Cardiac septum (tissue), 1 donor: ENCODE measurements around the gene APOBEC3B. TPM values are rescaled to one million over a fixed set of nuclear protein-coding genes. Genes with fewer than 3 reads are reported as not detected.

Experiments used
- total RNA-seq: library from RNA; stranded (reverse); fragmentation: NEBNext Ultra II Directional; extraction: Animal tissue kit (Norgen Biotek cat#: 25700); gene quantifications from one replicate; pipeline ENCODE4 v1.2.1, GENCODE V29; 2021
- donor health status: DM: no; HTN: no; CAD: no.

The APOBEC3B gene
- total RNA-seq, 1 donor from 2014 or later = 0.54 TPM

Other genes with a start within 250 kb of the APOBEC3B start
- gene SUN2, start 226.3 kb upstream of the APOBEC3B start, total RNA-seq = 130 TPM
- gene DNAL4, start 188.2 kb upstream of the APOBEC3B start, total RNA-seq = 8.1 TPM
- gene NPTXR, start 138.3 kb upstream of the APOBEC3B start, total RNA-seq = 23.5 TPM
- gene CBX6, start 110.1 kb upstream of the APOBEC3B start, total RNA-seq = 60.3 TPM
- 1.7 TPM for gene APOBEC3A, start 24.7 kb upstream of the APOBEC3B start, total RNA-seq
- 22.1 TPM for gene APOBEC3C, start 31.9 kb downstream of the APOBEC3B start, total RNA-seq
- 1.3 TPM for gene APOBEC3D, start 38.8 kb downstream of the APOBEC3B start, total RNA-seq
- gene APOBEC3F, start 58.5 kb downstream of the APOBEC3B start, total RNA-seq = 5.7 TPM
- gene APOBEC3G, start 94.9 kb downstream of the APOBEC3B start, total RNA-seq = 2.2 TPM
- not detected for gene APOBEC3H, start 114.9 kb downstream of the APOBEC3B start, total RNA-seq
- gene CBX7, start 170.3 kb downstream of the APOBEC3B start, total RNA-seq = 89.6 TPM